ENCODE results near the gene NCEH1. TPM values are rescaled to one million over a fixed set of nuclear protein-coding genes. Genes with fewer than 3 reads are reported as not detected.
A peak's percentile ranks its signal among the peaks of the same experiment; 100 is the strongest.

Gene NCEH1
- total and polyA plus RNA-seq, 2 of the 13 experiments (the other 11 are each of a cell fraction or from before 2014, with no cell fraction given), result 12.9 to 21.4 TPM

GRCh38 chr3:172612871-172613678 is 97.8 kb downstream of the NCEH1 start (continued):
- TF ChIP-seq AHDC1 (CRISPR knock-in tag; IDR thresholded peaks at IDR 0.05; ENCODE audit: borderline replicate concordance) (peak; percentile 77; the same call in 1 of the 2 replicates), NR2C2 (CRISPR knock-in tag; IDR thresholded peaks at IDR 0.05; ENCODE audit: borderline replicate concordance) (0 out of 2 replicates have a peak, but pooled peaks have one; percentile 43), PBX3 (CRISPR knock-in tag; IDR thresholded peaks at IDR 0.05; ENCODE audit: borderline replicate concordance) (no peak), ZUFSP (CRISPR knock-in tag; IDR thresholded peaks at IDR 0.05; ENCODE audit: borderline replicate concordance) (no peak), HOXA3 (CRISPR knock-in tag; IDR thresholded peaks at IDR 0.05) (peak; percentile 44; the same call in 1 of the 2 replicates), KMT2A (CRISPR knock-in tag; IDR thresholded peaks at IDR 0.05) (no peak), NFATC3 (CRISPR knock-in tag; IDR thresholded peaks at IDR 0.05) (no peak), ZNF326 (CRISPR knock-in tag; IDR thresholded peaks at IDR 0.05; ENCODE audit: borderline replicate concordance) (no peak), IRF1 (CRISPR knock-in tag; IDR thresholded peaks at IDR 0.05; ENCODE audit: low read depth) (no peak), ZFP36L1 (CRISPR knock-in tag; IDR thresholded peaks at IDR 0.05) (no peak), ZNF251 (CRISPR knock-in tag; IDR thresholded peaks at IDR 0.05) (no peak), SOX6 (IDR thresholded peaks at IDR 0.05) (no peak), SOX6 (CRISPR knock-in tag; IDR thresholded peaks at IDR 0.05) (peak; percentile 79), GABPB1 (CRISPR knock-in tag; IDR thresholded peaks at IDR 0.05) (no peak)
- TF ChIP-seq, protein P1, sequence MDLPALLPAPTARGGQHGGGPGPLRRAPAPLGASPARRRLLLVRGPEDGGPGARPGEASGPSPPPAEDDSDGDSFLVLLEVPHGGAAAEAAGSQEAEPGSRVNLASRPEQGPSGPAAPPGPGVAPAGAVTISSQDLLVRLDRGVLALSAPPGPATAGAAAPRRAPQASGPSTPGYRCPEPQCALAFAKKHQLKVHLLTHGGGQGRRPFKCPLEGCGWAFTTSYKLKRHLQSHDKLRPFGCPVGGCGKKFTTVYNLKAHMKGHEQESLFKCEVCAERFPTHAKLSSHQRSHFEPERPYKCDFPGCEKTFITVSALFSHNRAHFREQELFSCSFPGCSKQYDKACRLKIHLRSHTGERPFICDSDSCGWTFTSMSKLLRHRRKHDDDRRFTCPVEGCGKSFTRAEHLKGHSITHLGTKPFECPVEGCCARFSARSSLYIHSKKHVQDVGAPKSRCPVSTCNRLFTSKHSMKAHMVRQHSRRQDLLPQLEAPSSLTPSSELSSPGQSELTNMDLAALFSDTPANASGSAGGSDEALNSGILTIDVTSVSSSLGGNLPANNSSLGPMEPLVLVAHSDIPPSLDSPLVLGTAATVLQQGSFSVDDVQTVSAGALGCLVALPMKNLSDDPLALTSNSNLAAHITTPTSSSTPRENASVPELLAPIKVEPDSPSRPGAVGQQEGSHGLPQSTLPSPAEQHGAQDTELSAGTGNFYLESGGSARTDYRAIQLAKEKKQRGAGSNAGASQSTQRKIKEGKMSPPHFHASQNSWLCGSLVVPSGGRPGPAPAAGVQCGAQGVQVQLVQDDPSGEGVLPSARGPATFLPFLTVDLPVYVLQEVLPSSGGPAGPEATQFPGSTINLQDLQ (CRISPR knock-in tag; IDR thresholded peaks at IDR 0.05), result no peak
